GM21390 (cell line): ENCODE data around the gene NSA2.
"Not testable (repeated sequence)": the region's sequence is repeated elsewhere in the genome, so short reads cannot be mapped to it uniquely, and the experiment has no call there.

Source experiments
- ATAC-seq: cut with Tn5 transposase; IDR thresholded peaks from one replicate; pipeline ENCODE4 v1.9.1; 2021; ENCODE audit not compliant: unreplicated experiment

Gene NSA2

GRCh38 chr5:74766849-74767578 lies at the start of gene NSA2, which contains the start of gene GFM2:
TSS of gene NSA2 (plus strand) at chr5:74767249. CDS start at chr5:74767361, 112 bp downstream.
TSS of gene GFM2 (minus strand) at chr5:74767117. CDS start at chr5:74763742, 3,375 bp downstream.
- peak; percentile 93 for ATAC-seq

GRCh38 chr5:74717596-74717995 lies 49.5 kb upstream of the NSA2 start:
- no peak for ATAC-seq

DNA sequence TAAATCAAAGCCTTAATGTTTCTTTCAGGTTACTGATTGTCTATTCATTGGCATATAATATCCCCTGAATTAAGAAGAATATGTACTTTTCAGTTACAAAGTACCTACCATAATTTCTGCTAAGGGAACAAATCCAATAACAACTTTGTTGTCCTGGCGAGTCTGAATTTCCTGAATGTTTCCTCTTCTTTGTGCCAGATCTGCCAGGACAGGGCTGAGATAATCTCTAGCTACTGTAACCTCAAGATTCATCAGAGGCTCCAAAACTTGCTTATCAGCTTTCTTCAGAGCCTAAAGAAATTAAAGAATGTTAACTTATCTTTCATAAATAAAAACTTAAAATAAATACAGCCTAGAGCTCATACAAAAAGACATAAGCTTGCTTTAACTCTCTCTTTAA lies 44.8 kb upstream of the NSA2 start:
- no peak for ATAC-seq

GRCh38 chr5:74725331-74725730 lies 41.7 kb upstream of the NSA2 start:
- ATAC-seq, result no peak

DNA sequence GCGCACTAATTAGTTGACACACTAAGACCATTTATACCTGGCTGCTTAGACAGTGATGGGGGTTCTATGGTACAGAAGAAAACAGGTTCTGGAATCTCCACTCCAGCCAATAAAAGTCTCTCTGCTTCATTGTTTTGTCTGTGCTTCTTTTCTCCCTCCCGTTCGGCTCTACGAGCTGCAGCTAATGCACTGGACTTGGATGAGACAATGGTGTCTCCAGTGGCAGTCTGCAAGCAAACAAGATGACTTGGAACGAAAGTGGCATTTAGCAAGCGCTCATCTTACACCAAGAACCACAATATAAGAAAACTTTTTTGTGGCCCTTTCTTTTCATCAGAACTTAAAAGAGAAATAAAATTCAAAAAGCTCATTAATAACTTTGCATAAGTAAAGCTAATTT lies 30.3 kb upstream of the NSA2 start:
- ATAC-seq, result no peak

DNA sequence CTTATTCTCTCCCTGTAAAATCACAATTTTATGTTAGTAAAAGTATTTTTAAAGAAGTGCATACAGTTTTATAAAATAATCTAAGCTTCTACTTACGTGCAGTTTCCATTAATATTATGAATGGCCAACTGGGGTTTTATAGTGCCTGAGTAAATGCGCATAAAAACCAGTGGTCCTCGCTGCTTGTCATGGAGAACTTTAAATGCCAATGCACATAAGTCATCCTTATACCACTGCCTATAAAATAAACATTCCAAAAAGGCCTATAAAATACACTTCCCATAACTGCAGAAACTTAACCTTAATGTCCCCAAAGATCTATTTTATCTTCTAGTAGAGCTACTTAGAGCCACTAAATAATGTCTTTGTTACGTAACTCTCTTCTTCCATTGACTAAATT lies 28.6 kb upstream of the NSA2 start:
- ATAC-seq, result no peak

DNA sequence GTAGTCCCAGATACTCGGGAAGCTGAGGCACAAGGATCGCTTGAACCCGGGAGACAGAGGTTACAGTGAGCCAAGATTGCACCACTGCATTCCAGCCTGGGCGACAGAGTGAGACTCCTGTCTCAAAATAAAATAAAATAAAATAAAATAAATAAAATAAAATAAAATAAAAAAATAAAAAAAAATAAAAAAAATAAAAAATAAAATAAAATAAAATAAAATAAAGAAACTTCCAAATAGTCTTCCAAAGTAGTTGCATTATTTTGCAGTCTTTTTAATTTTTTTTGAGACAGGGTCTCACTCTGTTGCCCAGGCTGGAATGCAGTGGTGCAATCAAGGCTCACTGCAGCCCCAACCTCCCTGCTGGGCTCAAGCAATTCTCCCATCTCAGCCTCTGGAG lies 18.3 kb upstream of the NSA2 start:
- not testable (repeated sequence) for ATAC-seq

- ATAC-seq, result no peak
Observed at GRCh38 chr5:74761241-74761640, 5.8 kb upstream of the NSA2 start.

DNA sequence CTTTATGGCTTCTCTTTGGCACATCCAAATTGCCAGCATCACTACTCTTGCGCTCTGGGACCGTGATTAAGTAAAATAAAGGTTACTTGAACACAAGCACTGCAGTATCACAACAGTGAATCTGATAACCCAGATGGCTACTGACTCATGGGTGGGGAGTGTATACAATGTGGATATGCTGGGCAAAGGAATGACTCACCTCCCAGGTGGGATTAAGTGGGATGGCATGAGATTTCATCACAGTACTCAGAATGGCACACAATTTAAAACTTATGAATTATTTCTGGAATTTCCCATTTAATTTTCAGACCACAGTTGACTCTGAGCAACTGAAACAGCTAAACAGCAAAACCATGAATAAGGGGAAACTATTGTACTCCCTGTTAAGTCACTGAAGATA lies 4.5 kb upstream of the NSA2 start:
- no peak for ATAC-seq

DNA sequence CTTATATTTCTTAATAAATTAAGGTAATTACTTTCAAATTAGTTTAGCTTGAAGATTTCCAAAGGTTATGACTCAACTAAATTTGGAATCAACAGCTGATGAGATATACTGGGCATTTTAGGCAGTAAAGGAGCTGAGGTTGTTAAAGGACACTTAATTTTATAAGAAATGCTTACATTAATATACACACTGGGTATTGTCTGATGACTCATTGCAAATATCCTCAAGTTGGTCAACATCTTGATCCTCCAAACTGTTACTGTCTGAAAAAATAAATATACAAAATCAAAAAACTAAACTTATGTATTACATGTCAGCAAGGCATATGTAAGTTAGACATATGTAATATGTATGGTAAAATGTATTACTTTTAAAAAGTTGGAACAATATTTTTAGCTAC lies 3.5 kb upstream of the NSA2 start:
- ATAC-seq, result no peak

- no peak for ATAC-seq
Observed at GRCh38 chr5:74765201-74765600, 1.8 kb upstream of the NSA2 start.

GRCh38 chr5:74765929-74766328 lies 1.1 kb upstream of the NSA2 start:
- no peak for ATAC-seq

GRCh38 chr5:74766418-74766848 lies 616 bp upstream of the NSA2 start:
- peak; percentile 31 for ATAC-seq

DNA sequence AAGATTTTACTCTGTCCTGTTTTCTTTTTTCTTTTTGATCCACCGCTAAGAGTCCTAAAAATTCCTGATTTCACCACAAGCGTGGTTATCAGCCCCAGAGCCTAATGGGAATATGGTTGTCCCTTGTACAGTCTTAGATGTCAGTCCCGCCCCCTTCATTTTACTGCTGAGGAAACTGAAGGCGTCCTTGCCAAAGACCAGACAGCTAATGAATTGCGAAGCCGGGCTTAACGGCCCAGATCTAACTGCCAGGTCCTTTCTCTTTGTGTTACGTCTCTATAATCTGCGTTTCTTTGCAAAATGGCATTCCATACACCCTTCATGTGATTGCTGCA lies 497 bp downstream of the NSA2 start:
- ATAC-seq, result peak; percentile 25

DNA sequence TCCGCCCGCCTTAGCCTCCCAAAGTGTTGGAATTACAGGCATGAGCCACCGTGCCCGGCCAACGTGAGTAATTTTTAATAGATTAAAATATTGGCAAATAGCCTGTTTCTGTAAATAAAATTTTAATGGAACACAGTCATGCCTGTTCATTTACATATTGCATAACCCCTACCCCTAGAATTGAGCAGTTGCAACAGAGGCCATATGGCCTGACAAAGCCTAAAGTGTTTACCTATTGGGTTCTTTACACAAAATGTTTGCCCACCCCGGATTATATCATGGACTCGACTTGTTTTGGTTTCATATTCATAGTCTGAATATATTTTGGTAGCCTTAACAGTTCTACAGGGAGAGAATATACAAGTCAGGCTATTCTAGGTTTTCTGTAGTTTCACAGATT lies 5.3 kb downstream of the NSA2 start:
- ATAC-seq, result no peak

DNA sequence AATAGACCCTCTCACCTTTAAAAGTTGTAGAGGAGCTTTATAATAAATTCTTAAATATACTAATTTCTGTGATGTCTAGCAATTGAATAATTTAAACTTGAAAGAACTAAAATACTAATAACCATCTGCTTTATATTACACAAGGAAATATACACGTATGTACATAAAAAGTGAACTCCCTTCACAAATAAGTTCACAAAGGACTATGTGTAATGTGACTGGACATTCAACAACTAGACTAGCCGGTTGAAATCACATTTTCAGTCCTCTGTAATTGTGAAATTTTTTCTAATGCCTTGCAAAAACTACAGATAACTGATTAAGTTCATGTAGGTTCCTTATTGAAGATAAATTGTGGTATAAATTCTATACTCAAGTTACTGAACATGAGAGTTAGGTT lies 11.6 kb downstream of the NSA2 start:
- ATAC-seq, result no peak

DNA sequence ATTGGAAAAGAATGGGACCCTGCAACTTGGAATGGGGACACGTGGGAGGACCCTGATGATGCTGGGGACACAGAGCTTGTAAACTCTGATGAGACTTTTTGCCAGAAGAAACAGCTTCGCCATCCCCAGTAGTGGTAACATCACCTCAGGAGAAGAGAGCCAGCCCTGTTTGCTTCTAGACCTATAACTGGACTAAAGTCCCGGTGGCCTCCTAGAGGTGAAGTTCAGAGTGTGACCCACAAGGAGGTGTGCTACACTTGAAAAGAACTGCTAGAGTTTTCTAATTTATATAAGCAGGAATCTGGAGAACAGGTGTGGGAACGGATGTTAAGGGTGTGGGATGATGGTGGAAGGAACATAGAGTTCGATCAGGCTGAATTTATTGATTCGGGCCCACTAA lies 19.8 kb downstream of the NSA2 start:
- no peak for ATAC-seq

GRCh38 chr5:74787424-74787823 lies 20.4 kb downstream of the NSA2 start:
- no peak for ATAC-seq

GRCh38 chr5:74791669-74792068 lies 24.6 kb downstream of the NSA2 start:
- not testable (repeated sequence) for ATAC-seq

- ATAC-seq, result no peak
Observed at GRCh38 chr5:74798977-74799911, 32.2 kb downstream of the NSA2 start.

- no peak for ATAC-seq
Observed at GRCh38 chr5:74801197-74801596, 34.1 kb downstream of the NSA2 start.

DNA sequence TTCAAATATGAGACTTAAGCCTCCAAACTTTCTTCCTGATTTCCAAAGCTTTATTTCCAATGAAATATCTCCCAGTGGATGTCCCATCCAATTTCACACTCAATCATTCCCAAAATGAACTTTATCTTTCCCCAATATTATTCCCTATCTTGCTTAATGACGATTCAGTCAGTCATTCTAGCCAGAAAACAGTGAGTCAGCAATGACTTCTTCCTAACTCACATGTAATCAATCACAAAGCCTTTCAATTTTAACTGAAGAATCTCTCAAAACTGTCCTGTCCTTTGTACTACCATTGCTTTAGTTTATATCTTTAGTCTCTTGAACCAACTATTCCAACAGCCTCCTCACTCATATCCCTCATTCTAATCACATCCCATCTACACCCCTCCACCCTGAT lies 34.9 kb downstream of the NSA2 start:
- no peak for ATAC-seq
